Suprapubic skin (tissue), 4 donors: ENCODE data around the gene PRKCE.

Experiments used
- CTCF ChIP-seq, 2 donors: fragments of 200-600 bp in 1 of 2; fragments of 450-650 bp in 1 of 2; sonication (generic) in 1 of 2; IDR thresholded peaks; one replicate each; pipeline ENCODE4 v1.5.1; 2016 to 2019; ENCODE audit warnings: antibody characterized with exemption in 2 of 2, mild to moderate bottlenecking in 1 of 2, moderate library complexity in 1 of 2
- POLR2A ChIP-seq, 2 donors: fragments of 450-650 bp; IDR thresholded peaks; one replicate each; pipeline ENCODE4 v1.6.1; 2017; ENCODE audit warnings: antibody characterized with exemption in 2 of 2, mild to moderate bottlenecking in 2 of 2, moderate library complexity in 2 of 2
- POLR2AphosphoS5 ChIP-seq, 3 donors: sonication (generic); formaldehyde crosslinking; IDR thresholded peaks; one replicate each; pipeline ENCODE4 v1.6.1; 2017; ENCODE audit warnings: antibody characterized with exemption in 3 of 3

- TF ChIP-seq CTCF (IDR thresholded peaks at IDR 0.05) (no peak), POLR2AphosphoS5 (IDR thresholded peaks at IDR 0.05) (no peak), POLR2A (IDR thresholded peaks at IDR 0.05) (no peak)
Observed at GRCh38 chr2:46007412-46007811, 355.9 kb downstream of the PRKCE start.
